HepG2 (cell line): Measurements from ENCODE around the gene AUNIP. TPM values are rescaled to one million over a fixed set of nuclear protein-coding genes. Genes with fewer than 3 reads are reported as not detected.

Source experiments
- ATAC-seq: fragments of 200-7000 bp; cut with Tn5 transposase; 3 replicates; pipeline ENCODE4 v1.9.1; 2020; ENCODE audit warnings: mild to moderate bottlenecking, moderate library complexity
- BruUV-seq: library from RNA; stranded (reverse); fragments of 400-500 nt; replicated peaks from 2 replicates; lab custom pipeline; 2021; lab: Mats Ljungman, UMichigan
- CTCF ChIA-PET: fragments of 300-600 bp; formaldehyde crosslinking; extraction: SDS; loops from one replicate; lab custom pipeline; 2021; ENCODE audit warnings: low total read pairs, inconsistent platforms, low intra/inter-chr PET ratio; lab: Yijun Ruan, JAX
- POLR2A ChIA-PET: fragments of 350-600 bp; sonication (Branson Sonifier 250); formaldehyde crosslinking; loops from one replicate; lab custom pipeline; 2020; ENCODE audit warnings: antibody characterized with exemption, inconsistent platforms; lab: Yijun Ruan, JAX
- DNase-seq: peaks from one replicate; pipeline ENCODE4 v3.0.0-alpha.2; 2015; ENCODE audit warnings: low spot score
- FAIRE-seq: peaks from 3 replicates; lab custom pipeline; 2011; peaks lifted over from hg19 to GRCh38; lab: Jason Lieb, UNC
- H2AFZ ChIP-seq: one replicate; pipeline ENCODE4 v1.6.1; 2011; ENCODE audit warnings: low read length, inconsistent platforms
- H3K27ac ChIP-seq: fragments of 300-600 bp; 3 replicates; pipeline ENCODE4 v1.8.0; 2011; ENCODE audit warnings: mixed run types, mild to moderate bottlenecking, mixed read lengths, low read length, inconsistent platforms; ENCODE audit not compliant: insufficient read depth; ENCODE audit errors: extremely low read length
- H3K27me3 ChIP-seq, 2 experiments: fragments of 200-600 bp in 1 of 2; 2 replicates in 1 of 2; 3 replicates in 1 of 2; pipeline versions ENCODE4 v1.6.0 to v1.8.0; 2011; ENCODE audit warnings: low read length in 2 of 2, mild to moderate bottlenecking in 2 of 2, moderate library complexity in 2 of 2, inconsistent platforms in 1 of 2; ENCODE audit not compliant: insufficient read depth in 2 of 2, control insufficient read depth in 1 of 2
- H3K36me3 ChIP-seq, 2 experiments: fragments of 200-600 bp in 1 of 2; replicated peaks in 1 of 2; 2 replicates in 1 of 2; 3 replicates in 1 of 2; pipeline versions ENCODE4 v1.5.1 to v1.8.0; 2011; ENCODE audit warnings: low read length in 2 of 2, inconsistent platforms in 1 of 2; ENCODE audit not compliant: insufficient read depth in 2 of 2, control insufficient read depth in 1 of 2
- H3K4me1 ChIP-seq: 2 replicates; pipeline ENCODE4 v1.5.1; 2012; ENCODE audit warnings: low read length, inconsistent platforms; ENCODE audit not compliant: insufficient read depth
- H3K4me2 ChIP-seq: 2 replicates; pipeline ENCODE4 v1.6.0; 2011; ENCODE audit warnings: low read depth, low read length, inconsistent platforms
- H3K4me3 ChIP-seq, 3 experiments: fragments of 200-600 bp in 1 of 3; sonication (generic), shearing (Covaris generic) in 1 of 3; replicated peaks in 1 of 3; 2 replicates each; pipeline ENCODE4 v1.5.1; 2011 to 2016; ENCODE audit warnings: low read length in 3 of 3, inconsistent platforms in 2 of 3, low read depth in 2 of 3, mild to moderate bottlenecking in 2 of 3, control low read depth in 1 of 3, mixed read lengths in 1 of 3; ENCODE audit not compliant: insufficient read depth in 1 of 3
- H3K79me2 ChIP-seq: one replicate; pipeline ENCODE4 v1.6.1; 2011; ENCODE audit warnings: low read length, inconsistent platforms; ENCODE audit not compliant: insufficient read depth
- H3K9ac ChIP-seq: 2 replicates; pipeline ENCODE4 v1.6.0; 2011; ENCODE audit warnings: mild to moderate bottlenecking, low read depth, low read length, inconsistent platforms; ENCODE audit not compliant: insufficient read depth
- H3K9me3 ChIP-seq: 2 replicates; pipeline ENCODE4 v1.5.1; 2012; ENCODE audit warnings: mild to moderate bottlenecking, low read length
- H4K20me1 ChIP-seq: 2 replicates; pipeline ENCODE4 v1.6.0; 2011; ENCODE audit warnings: inconsistent platforms, mild to moderate bottlenecking, low read length, moderate library complexity; ENCODE audit not compliant: insufficient read depth
- BCL3 ChIP-seq: sonication (generic); formaldehyde crosslinking; IDR thresholded peaks from 2 replicates; pipeline ENCODE4 v1.5.1; 2020; ENCODE audit warnings: mild to moderate bottlenecking, missing genetic modification reagents, moderate library complexity
- DMAP1 ChIP-seq: IDR thresholded peaks from 2 replicates; pipeline ENCODE4 v1.6.1; 2016
- PITX1 ChIP-seq: sonication (generic); formaldehyde crosslinking; IDR thresholded peaks from 2 replicates; pipeline ENCODE4 v1.5.1; 2020; ENCODE audit warnings: mild to moderate bottlenecking, missing genetic modification reagents
- POLR2AphosphoS5 ChIP-seq: IDR thresholded peaks from 2 replicates; pipeline ENCODE4 v1.6.1; 2012; ENCODE audit warnings: low read depth, low read length
- SP4 ChIP-seq: sonication (generic); formaldehyde crosslinking; IDR thresholded peaks from 2 replicates; pipeline ENCODE4 v1.8.1; 2023; ENCODE audit warnings: mild to moderate bottlenecking, missing genetic modification reagents
- SSRP1 ChIP-seq: IDR thresholded peaks from 2 replicates; pipeline ENCODE4 v1.6.1; 2016; ENCODE audit warnings: control low read depth
- ZBTB34 ChIP-seq: sonication (generic); formaldehyde crosslinking; IDR thresholded peaks from 2 replicates; pipeline ENCODE4 v1.8.0; 2022; ENCODE audit warnings: mild to moderate bottlenecking, missing genetic modification reagents
- ZBTB7A ChIP-seq: sonication (generic); formaldehyde crosslinking; IDR thresholded peaks from 2 replicates; pipeline ENCODE4 v1.8.0; 2022; ENCODE audit warnings: mild to moderate bottlenecking, missing genetic modification reagents
- ZFP1 ChIP-seq: IDR thresholded peaks from 2 replicates; pipeline ENCODE4 v1.6.1; 2016
- ZFP91 ChIP-seq: sonication (generic); formaldehyde crosslinking; IDR thresholded peaks from 2 replicates; pipeline ENCODE4 v1.9.0; 2022; ENCODE audit warnings: missing genetic modification reagents, mild to moderate bottlenecking, borderline replicate concordance
- ZMYM3 ChIP-seq: sonication (generic); formaldehyde crosslinking; IDR thresholded peaks from 2 replicates; pipeline ENCODE4 v1.5.1; 2020; ENCODE audit warnings: mild to moderate bottlenecking, missing genetic modification reagents
- ZNF576 ChIP-seq: sonication (generic); formaldehyde crosslinking; IDR thresholded peaks from 2 replicates; pipeline ENCODE4 v1.4.0; 2020; ENCODE audit warnings: mild to moderate bottlenecking, missing genetic modification reagents
- ZNF687 ChIP-seq: sonication (generic); formaldehyde crosslinking; IDR thresholded peaks from 2 replicates; pipeline ENCODE4 v1.5.1; 2020; ENCODE audit warnings: mild to moderate bottlenecking, missing genetic modification reagents, moderate library complexity
- WGBS: methylation state at CpG from one replicate; pipeline ENCODE4 v1.1.6; 2017; ENCODE audit warnings: low lambda C conversion rate; 5-methylcytosine and 5-hydroxymethylcytosine counted together
- in situ Hi-C: cut with HindIII; loops from 2 replicates; pipeline ENCODE4 v1.10.0; 2017; ENCODE audit warnings: low pct_unique_long_range_greater_than_20kb; ENCODE audit not compliant: extremely low pct_ligation_motif_present
- intact Hi-C: fragments of 100-400 bp; cut with micrococcal nuclease; formaldehyde crosslinking; loops from one replicate; pipeline ENCODE4 v1.10.0; 2022; ENCODE audit not compliant: unreplicated experiment
- polyA plus RNA-seq, 8 experiments: library from polyadenylated mRNA; depleted of rRNA in 3 of 8; stranded (reverse) in 7 of 8; unstranded in 1 of 8; fragments of >200 nt; fragmentation: Illumina TruSeq in 4 of 8; extraction: Trizol in 4 of 8; gene quantifications; 2 replicates each; pipeline versions ENCODE4 v1.2.1 to v1.2.3, GENCODE V29; 2011 to 2016; ENCODE audit warnings: low read depth in 4 of 8, missing spikeins in 1 of 8, mixed read lengths in 1 of 8; ENCODE audit not compliant: insufficient read depth in 1 of 8
- total RNA-seq, 5 experiments: library from RNA; depleted of rRNA; stranded (reverse); fragments of >200 nt; fragmentation: Illumina TruSeq; extraction: Trizol; gene quantifications; 2 replicates each; pipeline ENCODE4 v1.2.3, GENCODE V29; 2016; ENCODE audit warnings: low read depth in 1 of 5

AUNIP gene
- total and polyA plus RNA-seq, 2 of the 13 experiments (the other 11 are each of a cell fraction or from before 2014, with no cell fraction given): 3.8 to 12.3 TPM

GRCh38 chr1:25869909-25870606 is 10.8 kb upstream of the AUNIP start:
- intact Hi-C loops (no loop called here), in situ Hi-C loops (no loop called here)
- H3K4me2 ChIP-seq: peak overlapping the region; percentile 81
- ATAC-seq: no peak
- no peaks in the 10 kb centered on the region for H3K9me3 ChIP-seq
- no TSS peak for BruUV-seq
- peak overlapping the region; percentile 76 for H3K27ac ChIP-seq
- no peak overlapping the region for H3K9ac ChIP-seq
- peaks cover 89% of the 10 kb centered on the region for H3K4me1 ChIP-seq
- H2AFZ ChIP-seq: no peak overlapping the region
- ChIA-PET CTCF (no interaction called here), POLR2A (interaction anchor here (1.0 kb wide), 1 partner anchor 8 kb away, joined by 4 read pairs; no protein-coding TSS in a partner anchor)
- 59% methylated on average over 4 of the region's 6 CpGs for WGBS
- peaks cover 22% of the 10 kb centered on the region for H3K79me2 ChIP-seq
- H3K4me3 ChIP-seq: no peak overlapping the region; a peak in 1 of 6 replicates
- no peaks in the 10 kb centered on the region; a peak in 1 of 5 replicates for H3K27me3 ChIP-seq
- no peaks in the 10 kb centered on the region for H4K20me1 ChIP-seq
- H3K36me3 ChIP-seq: no peaks in the 10 kb centered on the region
- no peak for FAIRE-seq
- DNase-seq: no peak
- TF ChIP-seq DMAP1 (CRISPR knock-in tag) (no peak), ZMYM3 (no peak), ZNF687 (CRISPR knock-in tag) (peak; percentile 68), SSRP1 (CRISPR knock-in tag) (0 out of 2 replicates have a peak, but pooled peaks have one; percentile 5), PITX1 (CRISPR knock-in tag) (peak; percentile 41; the same call in 1 of the 2 replicates), POLR2AphosphoS5 (0 out of 2 replicates have a peak, but pooled peaks have one; percentile 25), SP4 (CRISPR knock-in tag) (peak; percentile 33; the same call in 1 of the 2 replicates), ZFP1 (no peak), ZBTB7A (0 out of 2 replicates have a peak, but pooled peaks have one; percentile 6), ZNF576 (CRISPR knock-in tag) (no peak), BCL3 (0 out of 2 replicates have a peak, but pooled peaks have one; percentile 9), ZFP91 (0 out of 2 replicates have a peak, but pooled peaks have one; percentile 10), ZBTB34 (CRISPR knock-in tag) (no peak)
